Dermis microvascular lymphatic vessel endothelial cell (primary cell): ENCODE results near the gene ABHD12. TPM values are rescaled to one million over a fixed set of nuclear protein-coding genes. Genes with fewer than 3 reads are reported as not detected.
A peak's percentile ranks its signal among the peaks of the same experiment; 100 is the strongest.
"Not testable (repeated sequence)": the region's sequence is repeated elsewhere in the genome, so short reads cannot be mapped to it uniquely, and the experiment has no call there.

Experiments
- DNase-seq, 2 donors: peaks; one replicate each; pipeline versions ENCODE4 v3.0.0 to v3.0.0-alpha.2; 2010; ENCODE audit warnings: low read depth in 2 of 2
- total RNA-seq: library from RNA; depleted of rRNA; stranded (reverse); fragments of >200 nt; gene quantifications from 2 replicates; pipeline ENCODE4 v1.2.1, GENCODE V29; 2014

Gene ABHD12
- total RNA-seq: 25.4 and 35.1 TPM in 2 replicates

GRCh38 chr20:25390538-25391528 lies at the start of gene ABHD12:
ABHD12 (minus strand) TSS chr20:25390835; CDS start chr20:25390703, 132 bp downstream.
- peak; percentile 82 to 97 for DNase-seq

DNA sequence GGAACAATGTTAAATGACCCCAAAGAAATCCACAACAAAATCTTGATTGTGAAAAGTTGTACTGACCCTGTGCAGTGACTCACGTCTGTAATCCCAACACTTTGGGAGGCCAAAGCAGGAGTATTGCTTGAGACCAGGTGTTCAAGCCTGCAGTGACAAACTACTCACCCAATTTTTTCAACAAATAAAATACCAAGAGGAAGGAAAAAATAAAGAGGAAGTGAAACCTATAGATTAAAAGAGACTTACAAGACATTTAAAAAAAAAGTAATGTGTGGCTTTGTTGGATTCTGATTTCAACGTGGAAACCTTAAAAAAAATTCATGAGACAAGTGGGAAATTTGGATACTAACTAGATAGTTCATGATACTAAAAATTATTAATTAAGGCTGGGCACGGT lies 48.7 kb upstream of the ABHD12 start:
- no peak for DNase-seq

DNA sequence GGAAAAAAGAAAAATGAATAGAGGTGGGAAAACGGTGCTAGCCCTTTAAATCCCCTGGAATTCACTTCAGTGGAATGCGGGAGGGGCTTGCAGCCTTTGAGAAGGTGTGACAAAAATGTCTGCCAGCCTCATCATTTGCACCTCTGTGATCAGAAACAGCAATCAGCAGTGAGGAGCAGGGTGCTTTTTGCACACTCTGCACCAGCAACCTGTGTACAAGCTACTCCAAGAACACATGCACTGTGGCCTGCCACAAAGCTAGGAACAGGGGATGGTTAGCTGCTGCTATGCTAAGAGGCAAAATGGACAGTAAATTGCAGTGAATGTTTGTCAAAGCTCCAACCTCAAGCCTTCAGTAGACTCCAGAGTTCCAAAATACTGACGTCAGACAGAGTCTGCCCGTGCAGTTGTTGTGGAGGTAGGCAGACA lies 46.5 kb upstream of the ABHD12 start:
- no peak for DNase-seq

DNA sequence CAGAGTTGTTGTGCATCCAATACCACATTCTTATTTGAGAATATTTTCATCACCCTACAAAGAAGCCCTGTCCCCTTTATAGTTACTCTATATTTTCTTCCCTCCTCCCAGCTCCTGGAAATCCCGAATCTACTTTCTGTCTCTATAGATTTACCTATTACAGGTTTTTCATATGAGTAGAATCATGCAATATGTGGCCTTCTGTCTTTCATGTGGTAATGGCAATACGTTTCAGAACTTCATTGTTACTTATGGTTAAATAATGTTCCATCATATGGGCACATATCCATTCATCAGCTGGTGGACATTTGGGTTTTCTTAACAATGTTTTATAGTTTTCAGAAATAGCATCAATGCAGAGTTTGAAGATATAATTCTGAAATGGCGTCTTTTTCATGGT lies 33.9 kb upstream of the ABHD12 start:
- no peak for DNase-seq

DNA sequence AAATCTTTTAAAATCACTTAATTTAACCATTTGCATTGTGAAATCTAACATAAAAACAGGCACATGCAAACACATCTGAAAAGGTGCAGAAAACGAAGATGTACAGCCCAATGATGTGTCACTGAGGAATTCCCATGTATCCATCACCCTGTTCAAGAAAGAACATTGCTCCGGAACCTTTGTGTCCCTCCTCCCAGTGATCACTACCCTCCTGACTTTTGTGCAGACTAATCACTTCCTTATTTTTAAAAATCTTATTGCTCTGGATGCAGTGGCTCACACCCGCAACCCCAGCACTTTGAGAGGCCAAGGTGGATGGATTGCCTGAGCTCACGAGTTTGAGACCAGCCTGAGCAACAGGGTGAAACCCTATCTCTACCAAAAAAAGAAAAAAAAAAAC lies 31.4 kb upstream of the ABHD12 start:
- no peak for DNase-seq

GRCh38 chr20:25421102-25421501 lies 30.5 kb upstream of the ABHD12 start:
- no peak for DNase-seq

DNA sequence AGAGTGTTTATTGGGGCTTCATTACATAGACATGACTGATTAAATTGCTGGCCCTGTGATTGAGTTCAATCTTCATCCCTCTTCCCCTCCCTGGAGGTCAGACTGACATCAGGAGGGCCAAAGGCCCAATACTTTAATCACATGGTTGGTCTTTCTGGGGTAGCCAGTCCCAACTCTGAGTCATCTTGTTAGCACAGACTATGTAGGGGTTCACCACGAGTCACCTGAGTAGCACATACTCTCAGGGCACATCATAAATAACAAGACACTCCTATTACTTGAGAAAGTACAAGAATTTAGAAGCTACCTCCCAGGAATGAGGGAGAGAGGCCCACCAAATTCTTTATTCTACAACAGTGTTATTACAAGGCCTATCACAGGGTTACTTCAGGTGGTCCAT lies 28.1 kb upstream of the ABHD12 start:
- no peak for DNase-seq

DNA sequence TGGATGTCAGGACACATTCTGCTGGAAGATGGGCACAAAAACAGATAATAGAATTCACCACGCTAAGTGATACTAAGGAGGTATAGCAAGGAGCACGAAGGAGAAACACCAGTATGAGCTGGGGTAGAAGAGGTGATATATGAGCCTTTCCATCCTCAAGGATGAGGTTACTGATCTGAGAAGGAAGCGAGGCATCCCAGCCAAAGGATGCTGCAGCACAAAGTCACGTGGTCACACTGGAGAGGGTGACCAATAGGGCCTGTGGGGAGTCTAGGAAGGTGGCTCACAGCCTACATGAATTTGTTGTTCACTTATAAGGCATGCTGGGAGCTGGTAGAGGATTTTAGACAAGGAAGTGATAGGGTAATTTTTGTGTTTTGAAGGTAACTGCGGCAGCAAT lies 18.3 kb upstream of the ABHD12 start:
- DNase-seq: no peak

DNA sequence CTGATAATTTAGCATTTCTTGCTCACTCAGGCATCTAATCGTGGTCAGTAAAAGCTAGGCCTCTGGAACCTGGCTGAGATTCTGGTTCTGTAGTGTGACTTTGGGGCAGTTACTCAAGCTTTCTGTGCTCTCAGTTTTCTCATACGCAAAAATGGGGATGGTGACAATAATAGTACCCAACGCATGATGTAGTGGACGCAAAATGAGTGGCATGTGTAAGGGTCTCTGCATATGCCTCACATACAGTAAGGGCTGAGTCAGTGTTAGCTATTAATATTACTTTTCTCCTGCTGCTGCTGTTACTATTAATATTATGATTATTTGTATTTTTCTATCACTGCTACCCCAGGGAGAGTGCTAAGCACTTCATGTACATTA lies 17.5 kb upstream of the ABHD12 start:
- no peak for DNase-seq

GRCh38 chr20:25407311-25408169 lies 16.9 kb upstream of the ABHD12 start, which contains the start of gene GINS1:
GINS1 (plus strand) TSS chr20:25407673; CDS start chr20:25407821, 148 bp downstream.
- DNase-seq: peak; percentile 70 to 90

DNA sequence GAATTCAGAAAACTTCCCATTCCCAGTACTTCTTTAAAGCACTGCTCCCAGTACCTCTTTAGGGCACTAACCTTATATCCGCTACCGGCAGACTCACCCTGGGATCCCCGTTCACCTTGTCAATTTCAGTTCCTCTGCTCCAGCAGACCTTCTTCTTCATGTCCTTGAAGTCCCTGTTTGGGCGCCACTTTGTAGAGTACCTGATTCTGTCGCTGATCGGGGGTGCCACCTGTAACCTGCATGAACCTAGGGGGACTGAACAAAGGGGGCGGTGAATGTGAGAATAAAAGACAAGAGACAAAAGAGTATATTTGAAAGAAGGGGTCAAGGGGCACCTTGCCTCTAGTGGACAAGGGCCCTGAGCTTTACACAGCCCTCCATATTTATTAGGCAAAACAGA lies 11.9 kb upstream of the ABHD12 start:
- no peak for DNase-seq

- not testable (repeated sequence) for DNase-seq
Observed at GRCh38 chr20:25400291-25400732, 9.7 kb upstream of the ABHD12 start.

DNA sequence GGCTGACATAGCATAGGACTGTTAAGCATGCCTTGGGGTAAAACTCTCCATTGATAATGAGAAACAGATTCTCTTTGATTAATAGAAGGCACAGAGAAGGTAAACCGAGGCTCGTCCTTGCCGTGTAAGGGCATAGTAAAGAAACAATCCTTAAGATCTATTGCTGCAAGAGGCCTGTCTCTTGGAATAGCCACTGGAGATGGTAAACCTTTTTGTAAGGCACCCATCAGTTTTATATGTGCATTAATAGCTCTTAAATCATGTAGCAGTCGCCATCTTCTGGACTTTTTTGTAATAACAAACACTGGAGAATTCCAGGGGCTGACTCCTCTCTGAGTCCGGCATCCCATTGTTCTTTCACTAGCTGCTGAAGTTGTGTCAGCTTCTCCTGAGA lies 8.4 kb upstream of the ABHD12 start:
- DNase-seq: peak; percentile 63 to 81

DNA sequence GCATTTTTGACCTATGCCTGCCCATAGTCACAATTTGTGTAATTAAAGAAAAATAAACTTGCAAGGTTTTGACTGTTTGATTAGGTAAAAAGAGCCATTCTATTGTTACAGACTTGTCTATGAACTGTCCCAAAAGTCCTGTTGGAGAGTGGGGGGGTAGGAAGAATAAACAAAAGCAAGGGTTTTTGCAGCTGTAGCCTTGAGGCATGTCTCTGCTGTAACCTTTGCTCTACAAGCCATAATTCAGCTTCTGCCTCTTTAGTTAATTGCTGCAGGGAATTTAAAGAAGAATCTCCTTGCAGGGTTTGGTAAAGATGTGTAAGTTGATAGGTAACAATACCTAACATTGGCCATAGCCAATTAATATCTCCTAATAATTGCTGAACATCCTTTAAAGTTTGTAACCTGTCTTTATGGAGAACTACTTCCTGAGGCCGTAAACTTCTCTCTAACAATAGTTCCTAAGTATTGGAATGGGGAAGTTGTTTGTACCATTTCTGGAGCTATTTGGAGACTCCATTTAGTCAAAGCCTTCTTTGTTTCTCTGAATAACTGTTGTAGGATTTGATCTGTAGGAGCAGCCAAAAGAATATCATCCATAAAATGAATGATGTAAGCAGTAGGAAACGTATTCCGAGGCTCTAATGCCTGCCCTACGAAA lies 7.9 kb upstream of the ABHD12 start:
- no peak for DNase-seq

DNA sequence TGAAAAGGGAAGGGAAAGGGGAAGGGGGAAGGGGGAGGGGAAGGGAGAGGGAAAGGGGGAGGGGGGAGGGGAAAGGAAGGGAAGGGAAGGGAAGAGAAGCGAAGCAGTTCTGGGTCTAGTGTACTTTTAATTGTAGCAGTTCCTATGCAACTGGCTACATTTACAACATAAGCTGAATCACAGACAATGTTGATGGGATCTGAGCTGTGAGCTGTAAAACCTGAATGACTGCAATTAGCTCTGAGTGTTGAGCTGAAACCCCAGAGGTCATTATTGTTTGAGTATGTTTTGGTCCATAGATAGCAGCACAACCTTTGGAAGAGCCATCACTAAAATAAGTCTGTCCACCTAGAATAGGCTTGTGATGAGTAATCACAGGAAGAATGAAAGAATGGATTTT lies 7.2 kb upstream of the ABHD12 start:
- no peak for DNase-seq

DNA sequence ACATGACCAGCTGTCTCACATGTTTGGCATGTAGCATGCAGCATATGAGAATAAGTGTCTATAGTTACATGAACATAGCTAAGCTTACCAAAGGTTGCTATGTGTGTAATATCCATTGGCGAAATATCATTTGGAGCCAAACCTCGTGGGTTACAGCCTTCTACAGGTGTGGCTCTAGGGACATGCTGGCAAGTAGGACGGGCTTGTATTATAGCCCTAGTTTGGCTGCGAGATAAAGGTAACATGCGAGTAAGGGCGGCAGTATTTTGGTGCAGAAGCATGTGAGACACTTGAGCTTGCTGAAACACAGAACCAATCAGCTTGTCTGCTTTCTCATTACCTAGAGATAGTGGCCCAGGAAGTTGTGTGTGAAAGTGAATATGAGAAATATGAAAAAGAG lies 6.5 kb upstream of the ABHD12 start:
- DNase-seq: no peak

DNA sequence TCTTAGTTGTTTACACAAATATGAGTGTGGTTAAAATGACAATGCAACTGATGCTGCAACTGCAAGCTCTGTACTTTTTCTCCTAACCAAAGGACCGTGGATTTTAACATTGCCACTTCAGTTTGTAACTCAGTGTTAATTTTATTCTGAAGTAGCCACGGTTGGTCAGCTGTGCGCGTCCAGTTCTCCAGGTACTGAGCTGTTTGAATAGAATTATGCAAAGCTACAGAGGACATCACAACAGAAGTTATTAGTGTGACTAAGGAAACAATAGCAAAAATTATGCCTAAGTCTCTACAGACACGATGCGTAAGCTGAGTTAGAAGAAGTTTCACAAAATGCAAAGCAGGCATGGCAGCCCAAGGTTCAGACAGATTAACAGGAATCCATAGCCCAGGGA lies 4.4 kb upstream of the ABHD12 start:
- no peak for DNase-seq

- DNase-seq: no peak
Observed at GRCh38 chr20:25394276-25394675, 3.6 kb upstream of the ABHD12 start.

DNA sequence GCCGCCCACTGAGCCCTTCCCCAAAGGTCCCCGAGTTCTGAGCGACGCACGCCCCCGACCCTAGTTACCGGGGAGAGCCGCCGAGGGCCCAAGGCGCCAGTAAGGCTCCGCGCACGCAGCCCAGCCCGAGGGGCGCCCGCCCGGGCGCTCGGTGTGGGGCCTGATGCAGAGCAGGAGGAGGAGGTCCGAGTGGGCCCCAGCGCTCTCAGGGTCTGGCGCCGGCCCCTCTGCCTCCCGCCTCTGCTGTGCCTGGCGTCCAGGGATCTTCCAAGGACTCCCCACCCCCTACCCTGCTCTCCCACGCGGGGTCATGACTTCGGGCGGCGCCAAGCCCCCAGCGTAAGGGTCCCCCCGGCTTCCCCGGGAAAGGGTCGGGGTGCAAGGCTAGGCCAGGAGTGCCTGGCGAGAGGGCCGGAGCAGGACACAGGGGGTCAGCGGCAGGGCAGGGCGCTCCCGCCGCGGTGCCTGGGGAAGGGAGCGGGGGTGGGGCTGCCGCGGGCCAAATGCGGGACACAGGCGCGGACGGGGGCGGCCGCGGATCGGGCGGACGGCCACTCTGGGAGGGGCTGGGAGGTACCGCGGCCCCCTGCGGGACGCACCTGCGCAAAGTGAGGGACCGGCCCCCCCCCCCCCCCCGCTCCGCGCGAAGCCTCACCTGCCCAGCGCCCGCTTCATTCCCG lies 637 bp downstream of the ABHD12 start:
- DNase-seq: peak in 1 of 2 donors; percentile 32

- DNase-seq: peak in 1 of 2 donors; percentile 30
Observed at GRCh38 chr20:25389401-25389857, 1.2 kb downstream of the ABHD12 start.
